ENCODE results near the gene CDHR1. TPM values are rescaled to one million over a fixed set of nuclear protein-coding genes. Genes with fewer than 3 reads are reported as not detected.
A peak's percentile ranks its signal among the peaks of the same experiment; 100 is the strongest.
"Not testable (repeated sequence)": the region's sequence is repeated elsewhere in the genome, so short reads cannot be mapped to it uniquely, and the experiment has no call there.

Gene CDHR1
- total RNA-seq, 1 donor from 2014 or later: 0.24 TPM

- no peak for TF ChIP-seq CTCF (IDR thresholded peaks at IDR 0.05)
- H3K4me1 Mint-ChIP-seq (ENCODE audit: unreplicated experiment): no peaks in the 10 kb centered on the region
- no peaks in the 10 kb centered on the region for H3K9me3 Mint-ChIP-seq (ENCODE audit: unreplicated experiment)
- no peaks in the 10 kb centered on the region for H3K36me3 Mint-ChIP-seq (ENCODE audit: unreplicated experiment)
- no peak overlapping the region for H3K27ac Mint-ChIP-seq (ENCODE audit: unreplicated experiment)
- peak; percentile 78 for DNase-seq (ENCODE audit: extremely low spot score, unreplicated experiment)
- H3K27me3 Mint-ChIP-seq (ENCODE audit: unreplicated experiment): no peaks in the 10 kb centered on the region
- no peak overlapping the region for H3K4me3 Mint-ChIP-seq (ENCODE audit: unreplicated experiment)
Measured at GRCh38 chr10:84176836-84177474, 17.4 kb upstream of the CDHR1 start.

- no peaks in the 10 kb centered on the region for H3K4me1 Mint-ChIP-seq (ENCODE audit: unreplicated experiment)
- H3K36me3 Mint-ChIP-seq (ENCODE audit: unreplicated experiment): no peaks in the 10 kb centered on the region
- no peak for TF ChIP-seq CTCF (IDR thresholded peaks at IDR 0.05)
Measured at GRCh38 chr10:84177541-84178141, 16.7 kb upstream of the CDHR1 start.

GRCh38 chr10:84178160-84178609 is 16.2 kb upstream of the CDHR1 start:
- H3K4me1 Mint-ChIP-seq (ENCODE audit: unreplicated experiment): no peaks in the 10 kb centered on the region
- H3K9me3 Mint-ChIP-seq (ENCODE audit: unreplicated experiment): no peaks in the 10 kb centered on the region
- no peaks in the 10 kb centered on the region for H3K36me3 Mint-ChIP-seq (ENCODE audit: unreplicated experiment)
- H3K4me3 Mint-ChIP-seq (ENCODE audit: unreplicated experiment): no peak overlapping the region
- peaks cover 4% of the 10 kb centered on the region for H3K27me3 Mint-ChIP-seq (ENCODE audit: unreplicated experiment)
- no peak for DNase-seq (ENCODE audit: extremely low spot score, unreplicated experiment)
- TF ChIP-seq CTCF (IDR thresholded peaks at IDR 0.05): no peak
- H3K27ac Mint-ChIP-seq (ENCODE audit: unreplicated experiment): no peak overlapping the region

More at GRCh38 chr10:84177541-84178141, 16.7 kb upstream of the CDHR1 start:
- H3K27me3 Mint-ChIP-seq (ENCODE audit: unreplicated experiment): peaks cover 3% of the 10 kb centered on the region
- H3K4me3 Mint-ChIP-seq (ENCODE audit: unreplicated experiment): no peak overlapping the region
- DNase-seq (ENCODE audit: extremely low spot score, unreplicated experiment): no peak
- no peak overlapping the region for H3K27ac Mint-ChIP-seq (ENCODE audit: unreplicated experiment)
- H3K9me3 Mint-ChIP-seq (ENCODE audit: unreplicated experiment): no peaks in the 10 kb centered on the region

GRCh38 chr10:84179059-84179710 is 15.2 kb upstream of the CDHR1 start:
- Mint-ChIP-seq H3K36me3 (ENCODE audit: unreplicated experiment) (no peaks in the 10 kb centered on the region), H3K9me3 (ENCODE audit: unreplicated experiment) (no peaks in the 10 kb centered on the region), H3K4me1 (ENCODE audit: unreplicated experiment) (no peaks in the 10 kb centered on the region), H3K27me3 (ENCODE audit: unreplicated experiment) (peaks cover 4% of the 10 kb centered on the region), H3K27ac (ENCODE audit: unreplicated experiment) (no peak overlapping the region), H3K4me3 (ENCODE audit: unreplicated experiment) (no peak overlapping the region)
- no peak for DNase-seq (ENCODE audit: extremely low spot score, unreplicated experiment)
- no peak for TF ChIP-seq CTCF (IDR thresholded peaks at IDR 0.05)

- DNase-seq (ENCODE audit: extremely low spot score, unreplicated experiment); H3K36me3 Mint-ChIP-seq (ENCODE audit: unreplicated experiment); H3K9me3 Mint-ChIP-seq (ENCODE audit: unreplicated experiment); H3K4me1 Mint-ChIP-seq (ENCODE audit: unreplicated experiment); H3K27ac Mint-ChIP-seq (ENCODE audit: unreplicated experiment); H3K27me3 Mint-ChIP-seq (ENCODE audit: unreplicated experiment); H3K4me3 Mint-ChIP-seq (ENCODE audit: unreplicated experiment): not testable (repeated sequence)
Measured at GRCh38 chr10:84180386-84180785, 14.0 kb upstream of the CDHR1 start.

Measured in osteocyte (in vitro differentiated cells).